OCI-LY7 (cell line): ENCODE data around the gene KHDC4.

Experiments used
- EZH2phosphoT487 ChIP-seq: fragments of 200-600 bp; sonication (generic); IDR thresholded peaks from 2 replicates; pipeline ENCODE4 v1.6.1; 2018; ENCODE audit warnings: low read depth, borderline replicate concordance, mild to moderate bottlenecking, mixed run types, antibody characterized with exemption, low read length, moderate library complexity, mixed read lengths
- TF ChIP-seq, protein P1 (sequence below): fragments of 200-600 bp; sonication (generic); conservative IDR thresholded peaks from 2 replicates; pipeline ENCODE4 v1.5.1; 2014; ENCODE audit warnings: mild to moderate bottlenecking, antibody characterized with exemption, low read length, moderate library complexity, mixed read lengths

DNA sequence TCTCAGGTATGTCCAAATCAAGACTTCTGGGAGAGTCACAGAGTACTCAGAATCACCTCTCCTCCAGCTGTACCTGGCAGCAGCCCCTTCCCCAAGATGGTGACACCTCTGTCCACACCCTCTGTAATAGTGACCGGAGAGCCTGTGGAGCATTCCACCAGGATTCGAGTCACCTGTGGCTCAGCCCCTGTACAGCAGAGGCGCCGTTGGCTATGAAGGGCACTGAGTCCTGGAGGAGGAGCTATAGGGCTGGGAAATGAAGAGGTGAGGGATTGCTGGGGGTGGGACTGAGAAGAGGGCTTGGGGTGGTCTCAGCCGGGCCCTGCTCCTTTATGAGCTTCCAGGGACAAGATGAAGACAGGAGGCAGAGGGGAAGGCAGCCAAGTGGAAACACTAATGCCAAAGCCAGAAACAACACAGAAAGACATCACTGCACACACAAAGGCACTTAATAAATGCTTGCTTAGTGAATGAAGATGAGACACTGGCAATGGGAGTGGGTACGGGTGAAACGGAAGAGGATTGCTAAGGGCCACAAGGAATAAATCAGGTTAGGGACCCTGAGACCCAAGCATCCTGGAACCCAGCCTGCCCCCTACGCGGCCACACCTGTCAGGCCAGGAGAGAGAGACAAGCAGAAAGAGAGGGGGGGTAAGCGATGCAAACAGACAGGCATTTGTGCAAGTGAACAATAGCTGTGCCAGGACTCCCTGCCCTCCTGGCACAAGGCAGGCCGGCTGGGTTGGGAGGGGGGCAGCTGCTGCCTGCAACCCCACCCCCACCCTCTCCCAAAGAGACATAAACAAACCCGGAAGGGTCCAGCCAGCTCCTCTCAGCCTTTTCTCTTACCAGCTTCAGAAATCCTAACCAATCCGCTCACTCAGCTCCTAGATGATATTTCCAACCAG lies 40.2 kb upstream of the KHDC4 start:
- no peak for TF ChIP-seq EZH2phosphoT487
- TF ChIP-seq, protein P1, sequence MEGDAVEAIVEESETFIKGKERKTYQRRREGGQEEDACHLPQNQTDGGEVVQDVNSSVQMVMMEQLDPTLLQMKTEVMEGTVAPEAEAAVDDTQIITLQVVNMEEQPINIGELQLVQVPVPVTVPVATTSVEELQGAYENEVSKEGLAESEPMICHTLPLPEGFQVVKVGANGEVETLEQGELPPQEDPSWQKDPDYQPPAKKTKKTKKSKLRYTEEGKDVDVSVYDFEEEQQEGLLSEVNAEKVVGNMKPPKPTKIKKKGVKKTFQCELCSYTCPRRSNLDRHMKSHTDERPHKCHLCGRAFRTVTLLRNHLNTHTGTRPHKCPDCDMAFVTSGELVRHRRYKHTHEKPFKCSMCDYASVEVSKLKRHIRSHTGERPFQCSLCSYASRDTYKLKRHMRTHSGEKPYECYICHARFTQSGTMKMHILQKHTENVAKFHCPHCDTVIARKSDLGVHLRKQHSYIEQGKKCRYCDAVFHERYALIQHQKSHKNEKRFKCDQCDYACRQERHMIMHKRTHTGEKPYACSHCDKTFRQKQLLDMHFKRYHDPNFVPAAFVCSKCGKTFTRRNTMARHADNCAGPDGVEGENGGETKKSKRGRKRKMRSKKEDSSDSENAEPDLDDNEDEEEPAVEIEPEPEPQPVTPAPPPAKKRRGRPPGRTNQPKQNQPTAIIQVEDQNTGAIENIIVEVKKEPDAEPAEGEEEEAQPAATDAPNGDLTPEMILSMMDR: no peak
